Measurements from ENCODE around the gene INPP5F. TPM values are rescaled to one million over a fixed set of nuclear protein-coding genes. Genes with fewer than 3 reads are reported as not detected.

INPP5F gene
- total and polyA plus RNA-seq, 12 donors, result 4.0 to 13.3 (median 6.4) TPM

GRCh38 chr10:119723624-119724023 is 2.2 kb upstream of the INPP5F start:
- Histone ChIP-seq H3K27ac (no peak overlapping the region), H3K27me3 (no peaks in the 10 kb centered on the region), H3K9me3 (no peaks in the 10 kb centered on the region), H3K4me3 (no peak overlapping the region), H3K4me1 (peaks cover 3 to 37% (median 28%) of the 10 kb centered on the region in 9 donors), H3K36me3 (no peaks in the 10 kb centered on the region)
- DNase-seq, result no peak
- intact Hi-C loops (cut with DNase I), result loop anchor here in 2 of 10 donors (2.0 to 10.0 kb wide), 2 partner anchors 37 to 109 kb away; no protein-coding TSS in a partner anchor
- no peak for ATAC-seq
- 82 to 90% methylated on average over 3 of the region's 3 CpGs for WGBS, 2 donors
- no peak for TF ChIP-seq CTCF (IDR thresholded peaks at IDR 0.05)

- intact Hi-C loops (cut with DNase I), result loop anchor here in 6 of 10 donors (2.0 to 10.0 kb wide), 6 partner anchors 38 to 147 kb away; partner anchors contain the start of genes MCMBP (in 1 of the 6) and TIAL1 (in 1 of the 6)
- ATAC-seq, result peak in 5 of 8 donors; percentile 0 to 12 (median 1)
- TF ChIP-seq CTCF (IDR thresholded peaks at IDR 0.05), result no peak
- H3K27ac ChIP-seq, result peak overlapping the region; percentile 66 to 98 (median 96)
- no peaks in the 10 kb centered on the region for H3K27me3 ChIP-seq
- 24 to 26% methylated on average over 21 of the region's 21 CpGs for WGBS, 2 donors
- no peaks in the 10 kb centered on the region for H3K9me3 ChIP-seq
- H3K36me3 ChIP-seq, result no peaks in the 10 kb centered on the region
- peak overlapping the region; percentile 33 to 95 (median 82) for H3K4me3 ChIP-seq
- peak in 1 of 2 donors; percentile 8 for DNase-seq
- peaks cover 3 to 37% (median 28%) of the 10 kb centered on the region in 9 donors for H3K4me1 ChIP-seq
Measured at GRCh38 chr10:119724593-119725516, 995 bp upstream of the INPP5F start.

- DNase-seq, result no peak
- Histone ChIP-seq H3K27me3 (no peaks in the 10 kb centered on the region), H3K9me3 (no peaks in the 10 kb centered on the region), H3K27ac (peak overlapping the region; percentile 66 to 98 (median 96)), H3K4me1 (peaks cover 3 to 37% (median 28%) of the 10 kb centered on the region in 9 donors), H3K4me3 (peak overlapping the region; percentile 33 to 95 (median 82)), H3K36me3 (no peaks in the 10 kb centered on the region)
- no peak for TF ChIP-seq CTCF (IDR thresholded peaks at IDR 0.05)
- no peak for ATAC-seq
- WGBS, 2 donors, result 0 to 1% methylated on average over 32 of the region's 32 CpGs
- intact Hi-C loops (cut with DNase I), result loop anchor here in 6 of 10 donors (2.0 to 10.0 kb wide), 6 partner anchors 38 to 147 kb away; partner anchors contain the start of genes MCMBP (in 1 of the 6) and TIAL1 (in 1 of the 6)
Measured at GRCh38 chr10:119725517-119725827, 378 bp upstream of the INPP5F start.

- 48 to 51% methylated on average over 14 of the region's 14 CpGs for WGBS, 2 donors
- no peak for TF ChIP-seq CTCF (IDR thresholded peaks at IDR 0.05)
- intact Hi-C loops (cut with DNase I), result loop anchor here in 5 of 10 donors (1.0 to 10.0 kb wide), 6 partner anchors 39 to 146 kb away; partner anchors contain the start of genes MCMBP (in 1 of the 5) and TIAL1 (in 1 of the 5)
- H3K27ac ChIP-seq, result peak overlapping the region in 9 of 10 donors; percentile 81 to 98 (median 95)
- no peaks in the 10 kb centered on the region for H3K9me3 ChIP-seq
- DNase-seq (no peak), ATAC-seq (no peak)
- H3K27me3 ChIP-seq, result no peaks in the 10 kb centered on the region
- H3K4me3 ChIP-seq, result peak overlapping the region; percentile 44 to 95 (median 82)
- no peaks in the 10 kb centered on the region for H3K36me3 ChIP-seq
- H3K4me1 ChIP-seq, result peaks cover 3 to 37% (median 28%) of the 10 kb centered on the region in 9 donors
Measured at GRCh38 chr10:119726676-119727261, 919 bp downstream of the INPP5F start.
